Transverse colon (tissue), 4 donors: ENCODE measurements around the gene PACS2. TPM values are rescaled to one million over a fixed set of nuclear protein-coding genes. Genes with fewer than 3 reads are reported as not detected.

Experiments used
- DNase-seq: peaks from one replicate; pipeline ENCODE4 v3.0.0-alpha.2; 2019
- H3K27ac ChIP-seq, 4 donors: fragments of 200-600 bp; sonication (generic); 2 replicates each; pipeline ENCODE4 v1.5.1; 2016 to 2018; ENCODE audit warnings: inconsistent platforms in 4 of 4
- H3K27me3 ChIP-seq: fragments of 200-600 bp; sonication (generic); 2 replicates; pipeline ENCODE4 v1.5.1; 2017; ENCODE audit warnings: inconsistent platforms
- H3K36me3 ChIP-seq, 4 donors: fragments of 200-600 bp; sonication (generic); 2 replicates each; pipeline ENCODE4 v1.5.1; 2017 to 2019; ENCODE audit warnings: inconsistent platforms in 4 of 4
- H3K4me1 ChIP-seq, 4 donors: fragments of 200-600 bp; sonication (generic); 2 replicates each; pipeline ENCODE4 v1.5.1; 2017 to 2020; ENCODE audit warnings: inconsistent platforms in 4 of 4
- H3K4me3 ChIP-seq, 4 donors: fragments of 200-600 bp; sonication (generic); 1 replicate in 1 of 4; 2 replicates in 3 of 4; pipeline versions ENCODE4 v1.5.1 to v1.6.1; 2017 to 2019; ENCODE audit warnings: inconsistent platforms in 4 of 4
- H3K9me3 ChIP-seq, 2 donors: fragments of 200-600 bp; sonication (generic); 2 replicates each; pipeline ENCODE4 v1.5.1; 2017 to 2019; ENCODE audit warnings: inconsistent platforms in 2 of 2
- EP300 ChIP-seq: sonication (generic); formaldehyde crosslinking; IDR thresholded peaks from one replicate; pipeline ENCODE4 v1.6.1; 2017; ENCODE audit warnings: antibody characterized with exemption, low read depth
- POLR2A ChIP-seq: fragments of 450-650 bp; IDR thresholded peaks from one replicate; pipeline ENCODE4 v1.6.1; 2016; ENCODE audit warnings: antibody characterized with exemption, mild to moderate bottlenecking, moderate library complexity
- POLR2AphosphoS5 ChIP-seq, 3 donors: sonication (generic); formaldehyde crosslinking; IDR thresholded peaks; one replicate each; pipeline ENCODE4 v1.6.1; 2016; ENCODE audit warnings: antibody characterized with exemption in 3 of 3
- WGBS, 2 donors: methylation state at CpG; one replicate each; pipeline ENCODE4 v1.1.5; 2018; ENCODE audit warnings: low coverage in 1 of 2; 5-methylcytosine and 5-hydroxymethylcytosine counted together
- in situ Hi-C, 4 donors: fragments of 200-750 bp; cut with MboI; loops; one replicate each; pipeline versions ENCODE4 v1.15.0 to v1.15.1; 2017; ENCODE audit warnings: low sequenced_read_pairs in 3 of 4, low pct_ligation_motif_present in 1 of 4, low pct_unique_long_range_greater_than_20kb in 1 of 4
- intact Hi-C: fragments of 100-400 bp; cut with DNase I; formaldehyde crosslinking; loops from one replicate; pipeline ENCODE4 v1.15.1; 2023; ENCODE audit warnings: low total_unique reads
- total RNA-seq, 4 donors: library from RNA; depleted of rRNA; stranded (reverse); fragments of >200 nt; gene quantifications; one replicate each; pipeline ENCODE4 v1.1.0, GENCODE V29; 2016
- TF ChIP-seq, protein P1 (sequence below), 5 experiments: fragments of 200-600 bp in 3 of 5; fragments of 450-650 bp in 2 of 5; sonication (generic) in 3 of 5; IDR thresholded peaks; 1 replicate in 2 of 5; 2 replicates in 3 of 5; pipeline ENCODE4 v1.5.1; 2016 to 2017; ENCODE audit warnings: antibody characterized with exemption in 5 of 5, inconsistent platforms in 3 of 5, mild to moderate bottlenecking in 2 of 5, moderate library complexity in 1 of 5

The PACS2 gene
- total RNA-seq, 4 donors from 2014 or later, result 63.0 to 249 (median 135) TPM

GRCh38 chr14:105365681-105366080 lies 51.1 kb downstream of the PACS2 start:
- in situ Hi-C loops, result no loop called here
- TF ChIP-seq POLR2AphosphoS5 (IDR thresholded peaks at IDR 0.05) (no peak), EP300 (no peak), POLR2A (no peak)
- TF ChIP-seq, protein P1, sequence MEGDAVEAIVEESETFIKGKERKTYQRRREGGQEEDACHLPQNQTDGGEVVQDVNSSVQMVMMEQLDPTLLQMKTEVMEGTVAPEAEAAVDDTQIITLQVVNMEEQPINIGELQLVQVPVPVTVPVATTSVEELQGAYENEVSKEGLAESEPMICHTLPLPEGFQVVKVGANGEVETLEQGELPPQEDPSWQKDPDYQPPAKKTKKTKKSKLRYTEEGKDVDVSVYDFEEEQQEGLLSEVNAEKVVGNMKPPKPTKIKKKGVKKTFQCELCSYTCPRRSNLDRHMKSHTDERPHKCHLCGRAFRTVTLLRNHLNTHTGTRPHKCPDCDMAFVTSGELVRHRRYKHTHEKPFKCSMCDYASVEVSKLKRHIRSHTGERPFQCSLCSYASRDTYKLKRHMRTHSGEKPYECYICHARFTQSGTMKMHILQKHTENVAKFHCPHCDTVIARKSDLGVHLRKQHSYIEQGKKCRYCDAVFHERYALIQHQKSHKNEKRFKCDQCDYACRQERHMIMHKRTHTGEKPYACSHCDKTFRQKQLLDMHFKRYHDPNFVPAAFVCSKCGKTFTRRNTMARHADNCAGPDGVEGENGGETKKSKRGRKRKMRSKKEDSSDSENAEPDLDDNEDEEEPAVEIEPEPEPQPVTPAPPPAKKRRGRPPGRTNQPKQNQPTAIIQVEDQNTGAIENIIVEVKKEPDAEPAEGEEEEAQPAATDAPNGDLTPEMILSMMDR (IDR thresholded peaks at IDR 0.05), result no peak
- Histone ChIP-seq H3K36me3 (peaks cover 0 to 5% (median 0%) of the 10 kb centered on the region in 4 donors), H3K4me3 (no peak overlapping the region), H3K27ac (no peak overlapping the region), H3K9me3 (no peaks in the 10 kb centered on the region), H3K4me1 (peaks cover 0 to 6% (median 3%) of the 10 kb centered on the region in 4 donors), H3K27me3 (no peaks in the 10 kb centered on the region)
- no peak for DNase-seq
- 93 to 94% methylated on average over 2 to 12 of the region's 12 CpGs for WGBS, 2 donors
- intact Hi-C loops, result no loop called here

- in situ Hi-C loops (no loop called here), intact Hi-C loops (no loop called here)
- TF ChIP-seq, protein P1 (IDR thresholded peaks at IDR 0.05), result no peak
- 91 to 100% methylated on average over 1 to 22 of the region's 23 CpGs for WGBS, 2 donors
- no peak overlapping the region for H3K4me3 ChIP-seq
- no peak overlapping the region for H3K27ac ChIP-seq
- H3K4me1 ChIP-seq, result peaks cover 0 to 6% (median 3%) of the 10 kb centered on the region in 4 donors
- H3K9me3 ChIP-seq, result no peaks in the 10 kb centered on the region
- no peaks in the 10 kb centered on the region for H3K36me3 ChIP-seq
- H3K27me3 ChIP-seq, result no peaks in the 10 kb centered on the region
- DNase-seq, result no peak
Observed at GRCh38 chr14:105366386-105367074, 52.0 kb downstream of the PACS2 start.

GRCh38 chr14:105367116-105368031 lies 52.8 kb downstream of the PACS2 start:
- WGBS, 2 donors, result 90% methylated on average over 22 of the region's 34 CpGs; no CpG with 5 or more reads in 1 of the 2 donors

DNA sequence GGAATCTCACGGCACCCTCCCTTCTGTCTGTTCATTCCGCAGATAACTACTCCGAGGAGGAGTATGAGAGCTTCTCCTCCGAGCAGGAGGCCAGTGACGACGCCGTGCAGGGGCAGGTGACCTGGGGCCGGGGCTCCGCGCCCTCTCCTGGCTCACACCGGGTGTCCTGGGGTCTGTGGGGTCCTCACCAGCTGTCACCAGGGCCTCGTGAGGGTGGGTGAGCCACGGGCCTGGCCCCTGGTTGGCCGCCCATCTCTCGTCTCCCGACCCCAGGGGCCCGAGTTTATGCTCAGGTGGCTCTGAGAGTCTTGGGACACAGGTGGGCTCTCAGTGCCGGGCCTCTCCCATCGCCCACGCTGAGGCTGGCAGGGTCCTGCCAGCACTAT lies 53.5 kb downstream of the PACS2 start:
- H3K36me3 ChIP-seq, result no peaks in the 10 kb centered on the region
- no peaks in the 10 kb centered on the region for H3K9me3 ChIP-seq
- no peak overlapping the region for H3K4me3 ChIP-seq
- intact Hi-C loops, result no loop called here
- in situ Hi-C loops, result no loop called here
- H3K4me1 ChIP-seq, result peaks cover 0 to 6% (median 3%) of the 10 kb centered on the region in 4 donors
- no peak for DNase-seq
- H3K27me3 ChIP-seq, result no peaks in the 10 kb centered on the region
- WGBS, 2 donors, result 93% methylated on average over 19 of the region's 20 CpGs; no CpG with 5 or more reads in 1 of the 2 donors
- no peak for TF ChIP-seq POLR2AphosphoS5 (IDR thresholded peaks at IDR 0.05)
- TF ChIP-seq EP300, result no peak
- TF ChIP-seq, protein P1 (IDR thresholded peaks at IDR 0.05), result no peak
- no peak for TF ChIP-seq POLR2A
- no peak overlapping the region for H3K27ac ChIP-seq

More at GRCh38 chr14:105367116-105368031, 52.8 kb downstream of the PACS2 start:
- intact Hi-C loops (no loop called here), in situ Hi-C loops (no loop called here)
- no peak for TF ChIP-seq POLR2A
- TF ChIP-seq POLR2AphosphoS5 (IDR thresholded peaks at IDR 0.05), result no peak
- no peak for TF ChIP-seq EP300
- TF ChIP-seq, protein P1 (IDR thresholded peaks at IDR 0.05), result no peak
- Histone ChIP-seq H3K4me1 (peaks cover 0 to 6% (median 3%) of the 10 kb centered on the region in 4 donors), H3K27me3 (no peaks in the 10 kb centered on the region), H3K27ac (no peak overlapping the region), H3K4me3 (no peak overlapping the region), H3K9me3 (no peaks in the 10 kb centered on the region), H3K36me3 (no peaks in the 10 kb centered on the region)
- no peak for DNase-seq
